Activated naive CD4-positive, alpha-beta T cell treated with anti-CD3 and anti-CD28 coated beads, Interleukin-2, amount 50 U/mL, for 24 hours (primary cell): Measurements from ENCODE around the gene UNCX.
"Not testable (repeated sequence)": the region's sequence is repeated elsewhere in the genome, so short reads cannot be mapped to it uniquely, and the experiment has no call there.

Source experiments
- H3K27ac Mint-ChIP-seq: one replicate; pipeline ENCODE4 v1.8.0; 2021; ENCODE audit warnings: mild to moderate bottlenecking, mixed read lengths
- H3K27me3 Mint-ChIP-seq: one replicate; pipeline ENCODE4 v1.8.0; 2021; ENCODE audit warnings: mixed read lengths
- H3K36me3 Mint-ChIP-seq: one replicate; pipeline ENCODE4 v1.8.0; 2021; ENCODE audit warnings: mixed read lengths
- H3K4me1 Mint-ChIP-seq: one replicate; pipeline ENCODE4 v1.8.0; 2021; ENCODE audit warnings: mixed read lengths
- H3K4me3 Mint-ChIP-seq: one replicate; pipeline ENCODE4 v1.8.0; 2021; ENCODE audit warnings: mild to moderate bottlenecking, mixed read lengths
- H3K9me3 Mint-ChIP-seq: one replicate; pipeline ENCODE4 v1.8.0; 2021; ENCODE audit warnings: mixed read lengths

Gene UNCX

GRCh38 chr7:1268076-1268815 lies 35.6 kb downstream of the UNCX start:
- Mint-ChIP-seq H3K27me3 (peaks cover 19% of the 10 kb centered on the region), H3K9me3 (no peaks in the 10 kb centered on the region), H3K4me1 (no peaks in the 10 kb centered on the region), H3K4me3 (no peak overlapping the region), H3K36me3 (no peaks in the 10 kb centered on the region), H3K27ac (no peak overlapping the region)

GRCh38 chr7:1268866-1269265 lies 36.2 kb downstream of the UNCX start:
- H3K36me3 Mint-ChIP-seq, result no peaks in the 10 kb centered on the region
- H3K4me3 Mint-ChIP-seq, result no peak overlapping the region
- no peak overlapping the region for H3K27ac Mint-ChIP-seq
- H3K27me3 Mint-ChIP-seq, result peaks cover 16% of the 10 kb centered on the region
- no peaks in the 10 kb centered on the region for H3K4me1 Mint-ChIP-seq
- H3K9me3 Mint-ChIP-seq, result no peaks in the 10 kb centered on the region

GRCh38 chr7:1269336-1269890 lies 36.7 kb downstream of the UNCX start:
- Mint-ChIP-seq H3K4me3 (no peak overlapping the region), H3K4me1 (no peaks in the 10 kb centered on the region), H3K36me3 (no peaks in the 10 kb centered on the region), H3K9me3 (no peaks in the 10 kb centered on the region), H3K27me3 (peaks cover 16% of the 10 kb centered on the region), H3K27ac (no peak overlapping the region)

- Mint-ChIP-seq H3K4me1 (no peaks in the 10 kb centered on the region), H3K36me3 (no peaks in the 10 kb centered on the region), H3K4me3 (no peak overlapping the region), H3K9me3 (no peaks in the 10 kb centered on the region), H3K27me3 (peaks cover 13% of the 10 kb centered on the region), H3K27ac (no peak overlapping the region)
Measured at GRCh38 chr7:1270181-1270580, 37.5 kb downstream of the UNCX start.

- no peak overlapping the region for H3K27ac Mint-ChIP-seq
- H3K4me3 Mint-ChIP-seq, result no peak overlapping the region
- H3K9me3 Mint-ChIP-seq, result no peaks in the 10 kb centered on the region
- H3K4me1 Mint-ChIP-seq, result no peaks in the 10 kb centered on the region
- no peaks in the 10 kb centered on the region for H3K36me3 Mint-ChIP-seq
- peaks cover 9% of the 10 kb centered on the region for H3K27me3 Mint-ChIP-seq
Measured at GRCh38 chr7:1271046-1271445, 38.4 kb downstream of the UNCX start.

GRCh38 chr7:1271656-1272055 lies 39.0 kb downstream of the UNCX start:
- Mint-ChIP-seq H3K36me3 (no peaks in the 10 kb centered on the region), H3K9me3 (no peaks in the 10 kb centered on the region), H3K4me3 (no peak overlapping the region), H3K27me3 (peaks cover 7% of the 10 kb centered on the region), H3K4me1 (no peaks in the 10 kb centered on the region), H3K27ac (no peak overlapping the region)

- not testable (repeated sequence) for H3K9me3 Mint-ChIP-seq, H3K4me3 Mint-ChIP-seq, H3K4me1 Mint-ChIP-seq, H3K36me3 Mint-ChIP-seq, H3K27ac Mint-ChIP-seq, H3K27me3 Mint-ChIP-seq
Measured at GRCh38 chr7:1272136-1272535, 39.5 kb downstream of the UNCX start.

GRCh38 chr7:1274121-1274875 lies 41.6 kb downstream of the UNCX start:
- H3K27me3 Mint-ChIP-seq, result peaks cover 12% of the 10 kb centered on the region
- no peak overlapping the region for H3K27ac Mint-ChIP-seq
- no peaks in the 10 kb centered on the region for H3K36me3 Mint-ChIP-seq
- H3K4me3 Mint-ChIP-seq, result no peak overlapping the region
- no peaks in the 10 kb centered on the region for H3K9me3 Mint-ChIP-seq
- H3K4me1 Mint-ChIP-seq, result no peaks in the 10 kb centered on the region

GRCh38 chr7:1274876-1275375 lies 42.3 kb downstream of the UNCX start:
- H3K9me3 Mint-ChIP-seq, result no peaks in the 10 kb centered on the region
- no peak overlapping the region for H3K4me3 Mint-ChIP-seq
- H3K4me1 Mint-ChIP-seq, result no peaks in the 10 kb centered on the region
- no peak overlapping the region for H3K27ac Mint-ChIP-seq
- no peaks in the 10 kb centered on the region for H3K36me3 Mint-ChIP-seq
- peaks cover 12% of the 10 kb centered on the region for H3K27me3 Mint-ChIP-seq

GRCh38 chr7:1275451-1276381 lies 43.0 kb downstream of the UNCX start:
- no peak overlapping the region for H3K4me3 Mint-ChIP-seq
- H3K9me3 Mint-ChIP-seq, result no peaks in the 10 kb centered on the region
- no peak overlapping the region for H3K27ac Mint-ChIP-seq
- H3K4me1 Mint-ChIP-seq, result no peaks in the 10 kb centered on the region
- peaks cover 12% of the 10 kb centered on the region for H3K27me3 Mint-ChIP-seq
- no peaks in the 10 kb centered on the region for H3K36me3 Mint-ChIP-seq

GRCh38 chr7:1276626-1277175 lies 44.0 kb downstream of the UNCX start:
- peaks cover 10% of the 10 kb centered on the region for H3K27me3 Mint-ChIP-seq
- H3K9me3 Mint-ChIP-seq, result no peaks in the 10 kb centered on the region
- no peak overlapping the region for H3K27ac Mint-ChIP-seq
- H3K36me3 Mint-ChIP-seq, result no peaks in the 10 kb centered on the region
- no peaks in the 10 kb centered on the region for H3K4me1 Mint-ChIP-seq
- H3K4me3 Mint-ChIP-seq, result no peak overlapping the region

GRCh38 chr7:1278543-1278942 lies 45.9 kb downstream of the UNCX start:
- H3K27ac Mint-ChIP-seq, result no peak overlapping the region

GRCh38 chr7:1279041-1279440 lies 46.4 kb downstream of the UNCX start:
- Mint-ChIP-seq H3K9me3 (no peaks in the 10 kb centered on the region), H3K27ac (no peak overlapping the region), H3K36me3 (no peaks in the 10 kb centered on the region), H3K27me3 (peaks cover 10% of the 10 kb centered on the region), H3K4me3 (no peak overlapping the region), H3K4me1 (no peaks in the 10 kb centered on the region)

More at GRCh38 chr7:1278543-1278942, 45.9 kb downstream of the UNCX start:
- Mint-ChIP-seq H3K9me3 (no peaks in the 10 kb centered on the region), H3K4me3 (no peak overlapping the region), H3K4me1 (no peaks in the 10 kb centered on the region), H3K36me3 (no peaks in the 10 kb centered on the region), H3K27me3 (peaks cover 10% of the 10 kb centered on the region)

GRCh38 chr7:1279895-1280294 lies 47.2 kb downstream of the UNCX start:
- not testable (repeated sequence) for H3K27ac Mint-ChIP-seq, H3K4me3 Mint-ChIP-seq, H3K36me3 Mint-ChIP-seq

GRCh38 chr7:1281068-1281467 lies 48.4 kb downstream of the UNCX start:
- peaks cover 9% of the 10 kb centered on the region for H3K27me3 Mint-ChIP-seq
- H3K4me3 Mint-ChIP-seq, result no peak overlapping the region
- H3K27ac Mint-ChIP-seq, result no peak overlapping the region
- H3K9me3 Mint-ChIP-seq, result no peaks in the 10 kb centered on the region
- H3K4me1 Mint-ChIP-seq, result no peaks in the 10 kb centered on the region
- no peaks in the 10 kb centered on the region for H3K36me3 Mint-ChIP-seq

More at GRCh38 chr7:1279895-1280294, 47.2 kb downstream of the UNCX start:
- not testable (repeated sequence) for H3K4me1 Mint-ChIP-seq, H3K9me3 Mint-ChIP-seq
- peaks cover 10% of the 10 kb centered on the region for H3K27me3 Mint-ChIP-seq
